Endothelial cell of umbilical vein (primary cell): ENCODE data around the gene TRERF1. TPM values are rescaled to one million over a fixed set of nuclear protein-coding genes. Genes with fewer than 3 reads are reported as not detected.

Experiments used
- BruUV-seq: library from RNA; stranded (reverse); fragments of 400-500 nt; replicated peaks from 2 replicates; lab custom pipeline; 2021; lab: Mats Ljungman, UMichigan
- CTCF ChIA-PET: fragments of 300-600, 350-600 bp; sonication (Branson Sonifier 250); formaldehyde crosslinking; loops from one replicate; lab custom pipeline; 2021; ENCODE audit warnings: antibody characterized with exemption, inconsistent platforms; lab: Charles Lee
- POLR2A ChIA-PET: fragments of 300-600, 350-600 bp; sonication (Branson Sonifier 250); formaldehyde crosslinking; loops from one replicate; lab custom pipeline; 2021; ENCODE audit warnings: antibody characterized with exemption, inconsistent platforms; lab: Charles Lee
- DNase-seq: peaks from one replicate; pipeline ENCODE4 v3.0.0-alpha.2; 2011; ENCODE audit warnings: low read depth, low spot score
- FAIRE-seq: peaks from 2 replicates; lab custom pipeline; 2011; peaks lifted over from hg19 to GRCh38; lab: Jason Lieb, UNC
- H2AFZ ChIP-seq: 2 replicates; pipeline ENCODE4 v1.6.0; 2012; ENCODE audit warnings: low read depth, low read length, control low read depth, inconsistent platforms
- H3K27ac ChIP-seq: 2 replicates; pipeline ENCODE4 v1.5.1; 2011; ENCODE audit warnings: low read depth, mild to moderate bottlenecking, control low read depth, low read length, moderate library complexity; ENCODE audit not compliant: insufficient read depth
- H3K27me3 ChIP-seq, 2 experiments: 2 replicates each; pipeline versions ENCODE4 v1.6.0 to v1.6.1; 2011; ENCODE audit warnings: low read length in 2 of 2, mixed read lengths in 1 of 2; ENCODE audit not compliant: control insufficient read depth in 2 of 2, insufficient read depth in 2 of 2
- H3K36me3 ChIP-seq, 2 experiments: 2 replicates in 1 of 2; 3 replicates in 1 of 2; pipeline ENCODE4 v1.5.1; 2011; ENCODE audit warnings: low read length in 2 of 2, mild to moderate bottlenecking in 1 of 2, moderate library complexity in 1 of 2; ENCODE audit not compliant: control insufficient read depth in 2 of 2, insufficient read depth in 2 of 2; ENCODE audit errors: extremely low read depth in 1 of 2
- H3K4me1 ChIP-seq: 3 replicates; pipeline ENCODE4 v1.5.1; 2011; ENCODE audit warnings: mild to moderate bottlenecking, low read length; ENCODE audit not compliant: control insufficient read depth, insufficient read depth; ENCODE audit errors: extremely low read depth
- H3K4me2 ChIP-seq: 2 replicates; pipeline ENCODE4 v1.6.1; 2011; ENCODE audit warnings: low read length, control low read depth, mixed read lengths; ENCODE audit not compliant: insufficient read depth
- H3K4me3 ChIP-seq, 3 experiments: fragments of 200-600 bp in 1 of 3; sonication (generic), shearing (Covaris generic) in 1 of 3; replicated peaks in 1 of 3; 2 replicates each; pipeline ENCODE4 v1.5.1; 2011 to 2016; ENCODE audit warnings: control low read depth in 3 of 3, low read length in 3 of 3, mild to moderate bottlenecking in 2 of 3, inconsistent platforms in 1 of 3, low read depth in 1 of 3, moderate library complexity in 1 of 3; ENCODE audit not compliant: insufficient read depth in 1 of 3
- H3K79me2 ChIP-seq: 2 replicates; pipeline ENCODE4 v1.6.0; 2012; ENCODE audit warnings: low read length, inconsistent platforms; ENCODE audit not compliant: control insufficient read depth, insufficient read depth
- H3K9ac ChIP-seq: replicated peaks from 2 replicates; pipeline ENCODE3; 2011; ENCODE audit warnings: low read length, control low read depth; ENCODE audit not compliant: insufficient read depth; ENCODE audit errors: extremely low read depth
- H3K9me1 ChIP-seq: replicated peaks from 3 replicates; pipeline ENCODE4 v1.6.0; 2011; ENCODE audit warnings: mild to moderate bottlenecking, low read length; ENCODE audit not compliant: control insufficient read depth, insufficient read depth; ENCODE audit errors: extremely low read depth
- H3K9me3 ChIP-seq: replicated peaks from 2 replicates; pipeline ENCODE4 v1.5.1; 2012; ENCODE audit warnings: low read length, inconsistent platforms; ENCODE audit not compliant: control insufficient read depth, insufficient read depth
- H4K20me1 ChIP-seq: replicated peaks from 2 replicates; pipeline ENCODE3; 2011; ENCODE audit warnings: mild to moderate bottlenecking, low read length; ENCODE audit not compliant: control insufficient read depth, insufficient read depth; ENCODE audit errors: extremely low read depth
- EZH2 ChIP-seq: IDR thresholded peaks from 2 replicates; pipeline ENCODE4 v1.6.1; 2012; ENCODE audit warnings: borderline replicate concordance, low read depth, mild to moderate bottlenecking, moderate library complexity, low read length, inconsistent platforms; ENCODE audit not compliant: severe bottlenecking
- JUN ChIP-seq: IDR thresholded peaks from 2 replicates; pipeline ENCODE4 v1.6.1; 2011; ENCODE audit warnings: borderline replicate concordance, low read depth; ENCODE audit not compliant: insufficient read length, insufficient read depth
- POLR2A ChIP-seq: IDR thresholded peaks from 2 replicates; pipeline ENCODE4 v1.6.1; 2012; ENCODE audit warnings: low read depth, mild to moderate bottlenecking, control low read depth, low read length
- POLR2AphosphoS5 ChIP-seq: IDR thresholded peaks from 2 replicates; pipeline ENCODE4 v1.6.1; 2012; ENCODE audit warnings: low read depth, mild to moderate bottlenecking, control low read depth, low read length, moderate library complexity; ENCODE audit not compliant: insufficient read depth
- dilution Hi-C: fragments of 300-500 bp; cut with MboI; formaldehyde crosslinking; loops from one replicate; pipeline ENCODE4 v1.15.0; 2019; ENCODE audit warnings: low sequenced_read_pairs; ENCODE audit not compliant: extremely low pct_ligation_motif_present
- intact Hi-C: fragments of 100-400 bp; cut with micrococcal nuclease; formaldehyde crosslinking; loops from one replicate; pipeline ENCODE4 v1.10.0; 2022
- polyA plus RNA-seq, 4 experiments: library from polyadenylated mRNA; depleted of rRNA in 3 of 4; stranded (reverse) in 3 of 4; unstranded in 1 of 4; fragments of >200 nt; gene quantifications; 2 replicates each; pipeline versions ENCODE4 v1.2.1 to v1.2.3, GENCODE V29; 2011 to 2012; ENCODE audit warnings: missing spikeins in 1 of 4
- total RNA-seq: library from RNA; stranded (reverse); gene quantifications from 2 replicates; pipeline ENCODE4 v1.2.3, GENCODE V29; 2021
- TF ChIP-seq, protein P1 (sequence below), 2 donors: IDR thresholded peaks; 1 replicate in 1 of 2; 2 replicates in 1 of 2; pipeline ENCODE4 v1.5.1; 2011; ENCODE audit warnings: low read length in 2 of 2, mild to moderate bottlenecking in 2 of 2, moderate library complexity in 2 of 2, control low read depth in 1 of 2, inconsistent platforms in 1 of 2, low read depth in 1 of 2; ENCODE audit not compliant: insufficient read depth in 1 of 2; ENCODE audit errors: extremely low read depth in 1 of 2

TRERF1 gene
- total and polyA plus RNA-seq, 2 donors (not counting 3 experiments of a cell fraction or from before 2014, with no cell fraction given), result 0.73 to 5.5 TPM

DNA sequence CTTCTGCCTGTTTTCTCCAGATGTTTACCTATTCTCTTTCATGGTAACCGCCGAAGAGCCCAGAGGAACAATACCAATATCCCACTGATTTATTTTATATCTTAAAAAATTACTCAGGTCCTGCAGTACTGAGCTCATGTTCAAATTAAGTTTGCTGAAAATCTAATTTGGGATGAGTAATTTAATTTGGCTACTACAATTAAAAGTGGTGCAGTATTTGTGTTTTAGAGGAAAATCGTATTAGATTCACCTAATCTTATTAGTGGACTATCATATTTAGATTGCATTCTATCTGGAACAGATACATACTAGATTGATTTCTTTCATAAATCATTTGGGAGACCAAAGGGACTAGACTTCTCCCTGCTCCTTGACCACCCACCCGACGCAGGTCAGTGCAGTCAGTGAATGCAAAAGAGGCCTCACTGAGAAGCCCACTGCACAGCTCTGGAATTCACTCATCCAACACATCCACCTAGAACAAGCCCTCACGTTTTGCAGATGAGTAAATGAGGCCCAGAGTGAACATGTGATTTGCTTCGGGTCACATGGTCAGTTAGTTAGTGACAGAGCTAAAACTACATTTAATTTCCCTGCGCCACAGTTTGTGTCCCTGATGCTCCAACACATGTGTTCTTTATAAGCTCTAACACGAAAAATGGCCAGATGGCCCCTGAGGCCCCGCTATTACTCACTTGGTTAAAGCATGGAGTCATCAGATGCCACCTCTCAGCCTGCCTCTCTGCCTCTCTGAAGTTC is 101.8 kb downstream of the TRERF1 start:
- no peak overlapping the region for H3K4me3 ChIP-seq
- DNase-seq (no peak), FAIRE-seq (no peak)
- H3K36me3 ChIP-seq, result no peaks in the 10 kb centered on the region
- ChIA-PET POLR2A (no interaction called here), CTCF (no interaction called here)
- H3K9me1 ChIP-seq, result no peaks in the 10 kb centered on the region
- intact Hi-C loops (no loop called here), dilution Hi-C loops (no loop called here)
- H3K79me2 ChIP-seq, result no peaks in the 10 kb centered on the region
- H3K9ac ChIP-seq, result no peak overlapping the region
- no peak overlapping the region for H3K27ac ChIP-seq
- peaks cover 0 to 4% of the 10 kb centered on the region in 2 experiments for H3K27me3 ChIP-seq
- H3K9me3 ChIP-seq, result no peaks in the 10 kb centered on the region
- TF ChIP-seq POLR2A, result no peak
- TF ChIP-seq EZH2, result no peak
- no peak for TF ChIP-seq JUN
- TF ChIP-seq, protein P1, sequence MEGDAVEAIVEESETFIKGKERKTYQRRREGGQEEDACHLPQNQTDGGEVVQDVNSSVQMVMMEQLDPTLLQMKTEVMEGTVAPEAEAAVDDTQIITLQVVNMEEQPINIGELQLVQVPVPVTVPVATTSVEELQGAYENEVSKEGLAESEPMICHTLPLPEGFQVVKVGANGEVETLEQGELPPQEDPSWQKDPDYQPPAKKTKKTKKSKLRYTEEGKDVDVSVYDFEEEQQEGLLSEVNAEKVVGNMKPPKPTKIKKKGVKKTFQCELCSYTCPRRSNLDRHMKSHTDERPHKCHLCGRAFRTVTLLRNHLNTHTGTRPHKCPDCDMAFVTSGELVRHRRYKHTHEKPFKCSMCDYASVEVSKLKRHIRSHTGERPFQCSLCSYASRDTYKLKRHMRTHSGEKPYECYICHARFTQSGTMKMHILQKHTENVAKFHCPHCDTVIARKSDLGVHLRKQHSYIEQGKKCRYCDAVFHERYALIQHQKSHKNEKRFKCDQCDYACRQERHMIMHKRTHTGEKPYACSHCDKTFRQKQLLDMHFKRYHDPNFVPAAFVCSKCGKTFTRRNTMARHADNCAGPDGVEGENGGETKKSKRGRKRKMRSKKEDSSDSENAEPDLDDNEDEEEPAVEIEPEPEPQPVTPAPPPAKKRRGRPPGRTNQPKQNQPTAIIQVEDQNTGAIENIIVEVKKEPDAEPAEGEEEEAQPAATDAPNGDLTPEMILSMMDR (IDR thresholded peaks at IDR 0.05; ENCODE audit: extremely low read depth in 1 of 2, insufficient read depth in 1 of 2, low read depth in 1 of 2, low read length in 2 of 2), result no peak
- no peak for TF ChIP-seq POLR2AphosphoS5
- no peak overlapping the region for H3K4me2 ChIP-seq
- H3K4me1 ChIP-seq, result no peaks in the 10 kb centered on the region
- BruUV-seq, result no TSS peak
- H4K20me1 ChIP-seq, result no peaks in the 10 kb centered on the region
- no peak overlapping the region for H2AFZ ChIP-seq
